H1 (cell line): Measurements from ENCODE around the gene FOXN3. TPM values are rescaled to one million over a fixed set of nuclear protein-coding genes. Genes with fewer than 3 reads are reported as not detected.

Experiments used
- CTCF ChIA-PET: fragments of 300-600 bp; sonication (Branson Sonifier 250); formaldehyde crosslinking; loops from one replicate; lab custom pipeline; 2021; ENCODE audit not compliant: partially characterized antibody; lab: Charles Lee
- POLR2A ChIA-PET: fragments of 300-600 bp; sonication (Branson Sonifier 250); formaldehyde crosslinking; loops from one replicate; lab custom pipeline; 2021; ENCODE audit warnings: inconsistent platforms; ENCODE audit not compliant: partially characterized antibody; lab: Charles Lee
- DNase-seq, 2 experiments: peaks; one replicate each; pipeline versions ENCODE4 v3.0.0 to v3.0.0-alpha.2; 2010 to 2022; ENCODE audit warnings: low spot score in 2 of 2, low read depth in 1 of 2, mixed read lengths in 1 of 2
- FAIRE-seq: peaks from 2 replicates; lab custom pipeline; 2011; peaks lifted over from hg19 to GRCh38; lab: Jason Lieb, UNC
- H2AFZ ChIP-seq: 2 replicates; pipeline ENCODE4 v1.8.1; 2012; ENCODE audit warnings: low read length, inconsistent platforms
- H2AK5ac ChIP-seq: 2 replicates; pipeline ENCODE4 v1.6.1; 2013; ENCODE audit warnings: low read depth, low read length
- H2BK120ac ChIP-seq: replicated peaks from 2 replicates; pipeline ENCODE3; 2013; ENCODE audit warnings: low read depth, low read length, inconsistent platforms
- H2BK12ac ChIP-seq: 2 replicates; pipeline ENCODE4 v1.6.1; 2013; ENCODE audit warnings: low read depth, low read length
- H2BK15ac ChIP-seq: 2 replicates; pipeline ENCODE4 v1.6.1; 2013; ENCODE audit warnings: low read length
- H2BK20ac ChIP-seq: 2 replicates; pipeline ENCODE4 v1.6.1; 2013; ENCODE audit warnings: low read length
- H2BK5ac ChIP-seq: 2 replicates; pipeline ENCODE4 v1.6.1; 2013; ENCODE audit warnings: low read depth, low read length
- H3K14ac ChIP-seq: 2 replicates; pipeline ENCODE4 v1.6.1; 2013; ENCODE audit warnings: inconsistent platforms; ENCODE audit not compliant: insufficient read length
- H3K18ac ChIP-seq: 2 replicates; pipeline ENCODE4 v1.6.1; 2013; ENCODE audit warnings: low read length; ENCODE audit errors: extremely low read depth
- H3K23ac ChIP-seq: 2 replicates; pipeline ENCODE4 v1.6.1; 2013; ENCODE audit warnings: inconsistent platforms; ENCODE audit not compliant: insufficient read length
- H3K23me2 ChIP-seq: 2 replicates; pipeline ENCODE4 v1.6.1; 2013; ENCODE audit warnings: low read depth, low read length
- H3K27ac ChIP-seq: 2 replicates; pipeline ENCODE4 v1.6.1; 2011; ENCODE audit warnings: low read depth, low read length, inconsistent platforms
- H3K27me3 ChIP-seq, 4 experiments: replicated peaks in 1 of 4; 1 replicate in 1 of 4; 2 replicates in 3 of 4; pipeline versions ENCODE4 v1.6.1 to v1.8.1; 2011 to 2013; ENCODE audit warnings: low read length in 3 of 4, mild to moderate bottlenecking in 3 of 4, inconsistent platforms in 2 of 4, mixed read lengths in 2 of 4, moderate library complexity in 1 of 4; ENCODE audit not compliant: control insufficient read depth in 3 of 4, insufficient read depth in 3 of 4; ENCODE audit errors: extremely low read depth in 1 of 4
- H3K36me3 ChIP-seq, 4 experiments: 2 replicates each; pipeline versions ENCODE4 v1.6.1 to v1.8.1; 2011 to 2013; ENCODE audit warnings: mild to moderate bottlenecking in 4 of 4, low read length in 3 of 4, moderate library complexity in 2 of 4, control low read depth in 1 of 4, inconsistent platforms in 1 of 4; ENCODE audit not compliant: insufficient read depth in 4 of 4, control insufficient read depth in 2 of 4
- H3K4ac ChIP-seq: replicated peaks from 2 replicates; pipeline ENCODE3; 2013; ENCODE audit warnings: low read length, low read depth, mixed read lengths, inconsistent platforms; ENCODE audit not compliant: insufficient read length
- H3K4me1 ChIP-seq, 4 experiments: replicated peaks in 1 of 4; 1 replicate in 1 of 4; 2 replicates in 3 of 4; pipeline versions ENCODE4 v1.6.1 to v1.8.1; 2011 to 2013; ENCODE audit warnings: low read length in 3 of 4, inconsistent platforms in 2 of 4, mixed read lengths in 1 of 4; ENCODE audit not compliant: insufficient read depth in 4 of 4, control insufficient read depth in 3 of 4
- H3K4me2 ChIP-seq, 2 experiments: 2 replicates each; pipeline versions ENCODE4 v1.6.1 to v1.8.1; 2011 to 2013; ENCODE audit warnings: low read depth in 2 of 2, low read length in 2 of 2, control low read depth in 1 of 2, inconsistent platforms in 1 of 2, mild to moderate bottlenecking in 1 of 2; ENCODE audit not compliant: insufficient read depth in 1 of 2
- H3K4me3 ChIP-seq, 4 experiments: fragments of 200-600, 300-600 bp in 1 of 4; sonication (generic), shearing (Covaris generic), sonication (Bioruptor Twin) in 1 of 4; 2 replicates each; pipeline versions ENCODE4 v1.5.1 to v1.8.1; 2011 to 2016; ENCODE audit warnings: low read length in 4 of 4, low read depth in 3 of 4, control low read depth in 2 of 4, inconsistent platforms in 2 of 4, mild to moderate bottlenecking in 2 of 4, mixed read lengths in 1 of 4, moderate library complexity in 1 of 4; ENCODE audit not compliant: insufficient read depth in 2 of 4; ENCODE audit errors: extremely low read depth in 1 of 4
- H3K56ac ChIP-seq: replicated peaks from 2 replicates; pipeline ENCODE3; 2013; ENCODE audit warnings: low read depth, mild to moderate bottlenecking, mixed read lengths, low read length, inconsistent platforms; ENCODE audit not compliant: insufficient read length
- H3K79me1 ChIP-seq: 2 replicates; pipeline ENCODE4 v1.6.1; 2013; ENCODE audit warnings: low read depth, low read length, control low read depth
- H3K79me2 ChIP-seq, 2 experiments: 2 replicates each; pipeline versions ENCODE4 v1.6.1 to v1.8.1; 2012 to 2013; ENCODE audit warnings: low read length in 2 of 2, mild to moderate bottlenecking in 2 of 2, inconsistent platforms in 1 of 2; ENCODE audit not compliant: insufficient read depth in 2 of 2, control insufficient read depth in 1 of 2
- H3K9ac ChIP-seq, 4 experiments: replicated peaks in 1 of 4; 1 replicate in 1 of 4; 2 replicates in 3 of 4; pipeline versions ENCODE4 v1.6.1 to v1.8.1; 2011 to 2013; ENCODE audit warnings: low read depth in 3 of 4, low read length in 3 of 4, control low read depth in 2 of 4, mild to moderate bottlenecking in 2 of 4, moderate library complexity in 2 of 4, inconsistent platforms in 1 of 4; ENCODE audit errors: extremely low read depth in 1 of 4
- H3K9me3 ChIP-seq, 2 experiments: 2 replicates each; pipeline versions ENCODE4 v1.6.1 to v1.8.1; 2012 to 2013; ENCODE audit warnings: mild to moderate bottlenecking in 2 of 2, moderate library complexity in 2 of 2, control low read depth in 1 of 2, inconsistent platforms in 1 of 2, low read depth in 1 of 2, low read length in 1 of 2, mixed read lengths in 1 of 2; ENCODE audit not compliant: insufficient read depth in 2 of 2
- H4K20me1 ChIP-seq, 2 experiments: replicated peaks in 1 of 2; 2 replicates each; pipeline versions ENCODE3 to v1.8.1; 2011 to 2013; ENCODE audit warnings: inconsistent platforms in 2 of 2, low read length in 2 of 2, mild to moderate bottlenecking in 1 of 2; ENCODE audit not compliant: insufficient read depth in 2 of 2, control insufficient read depth in 1 of 2
- H4K5ac ChIP-seq: 2 replicates; pipeline ENCODE4 v1.6.1; 2013; ENCODE audit warnings: low read length, low read depth, mixed read lengths, inconsistent platforms; ENCODE audit not compliant: insufficient read length
- H4K8ac ChIP-seq: 2 replicates; pipeline ENCODE4 v1.8.0; 2013; ENCODE audit warnings: mild to moderate bottlenecking, moderate library complexity, low read length, inconsistent platforms; ENCODE audit not compliant: insufficient read depth; ENCODE audit errors: extremely low read depth
- H4K91ac ChIP-seq: replicated peaks from 2 replicates; pipeline ENCODE3; 2013; ENCODE audit warnings: low read length, mixed read lengths, inconsistent platforms; ENCODE audit not compliant: insufficient read length
- CHD2 ChIP-seq: IDR thresholded peaks from 2 replicates; pipeline ENCODE4 v1.6.1; 2012; ENCODE audit warnings: low read length, improper control_type of control experiment
- CTBP2 ChIP-seq: IDR thresholded peaks from 2 replicates; pipeline ENCODE4 v1.7.0; 2011; ENCODE audit warnings: borderline replicate concordance, mild to moderate bottlenecking, moderate library complexity, mixed read lengths, low read length; ENCODE audit not compliant: insufficient read depth, insufficient read length
- HDAC2 ChIP-seq, 2 experiments: fragments of 300-600 bp in 1 of 2; sonication (generic) in 1 of 2; IDR thresholded peaks; 2 replicates each; pipeline ENCODE4 v1.6.1; 2011 to 2012; ENCODE audit warnings: low read depth in 2 of 2, low read length in 2 of 2, mild to moderate bottlenecking in 2 of 2, moderate library complexity in 2 of 2, borderline replicate concordance in 1 of 2, inconsistent platforms in 1 of 2
- HDAC6 ChIP-seq: IDR thresholded peaks from one replicate; pipeline ENCODE4 v1.7.1; 2012; ENCODE audit warnings: low read depth, mild to moderate bottlenecking, inconsistent platforms, low read length, moderate library complexity
- WGBS, 2 experiments: shearing (Covaris generic) in 1 of 2; methylation state at CpG; one replicate each; pipeline versions ENCODE4 v1.1.6 to v1.1.7; 2013 to 2015; ENCODE audit warnings: low lambda C conversion rate in 2 of 2, mixed read lengths in 2 of 2, inconsistent platforms in 1 of 2, low coverage in 1 of 2, missing lambda C conversion rate in 1 of 2; ENCODE audit not compliant: insufficient replicate concordance in 2 of 2, insufficient coverage in 1 of 2, insufficient read length in 1 of 2; ENCODE audit errors: extremely low coverage in 1 of 2, missing lambda C conversion rate in 1 of 2; 5-methylcytosine and 5-hydroxymethylcytosine counted together
- polyA plus RNA-seq, 7 experiments: library from polyadenylated mRNA; depleted of rRNA in 3 of 7; stranded (reverse) in 5 of 7; unstranded in 2 of 7; fragments of >200 nt in 5 of 7; fragments of 200-250 nt in 2 of 7; gene quantifications; 1 replicate in 5 of 7; 2 replicates in 1 of 7; 4 replicates in 1 of 7; pipeline versions ENCODE4 v1.2.1 to v1.2.3, GENCODE V29; 2011 to 2013; ENCODE audit warnings: missing spikeins in 2 of 7, mixed read lengths in 2 of 7
- total RNA-seq: library from RNA; stranded (reverse); fragmentation: NEBNext Ultra II Directional; extraction: Animal tissue kit (Norgen Biotek cat#: 25700); gene quantifications from 2 replicates; pipeline ENCODE4 v1.2.1, GENCODE V29; 2021

Gene FOXN3
- total and polyA plus RNA-seq, 2 of the 8 experiments (the other 6 are each of a cell fraction or from before 2014, with no cell fraction given) = 52.6 to 178 TPM

DNA sequence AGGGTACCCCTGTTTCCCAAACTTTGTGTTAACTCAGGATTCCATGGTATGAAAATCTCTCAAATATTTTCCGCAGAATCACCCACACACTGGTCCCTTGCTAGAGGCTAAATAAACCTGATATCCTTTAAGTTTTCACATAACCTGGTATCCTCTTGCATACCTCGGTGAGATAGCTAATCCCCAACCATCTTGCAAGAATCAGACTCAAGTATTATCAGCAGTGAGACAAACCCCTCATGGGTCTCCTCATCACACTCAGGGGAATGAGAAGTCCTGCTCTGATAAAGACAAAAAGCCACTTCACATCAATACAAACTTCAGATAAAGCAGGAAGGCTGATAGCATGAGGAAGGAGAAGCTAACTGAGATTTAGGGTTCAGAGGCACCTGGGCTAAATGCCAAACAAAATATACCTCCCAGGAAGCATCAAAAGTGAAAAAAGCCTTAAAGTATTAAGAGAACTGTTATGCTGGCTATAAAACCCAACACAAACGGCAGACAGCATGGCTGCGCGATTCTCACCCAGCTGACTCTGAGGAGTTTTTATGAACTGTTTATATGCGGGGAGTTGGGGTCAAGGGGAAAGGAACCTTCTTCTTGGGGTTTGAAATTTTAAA lies 96.5 kb downstream of the FOXN3 start:
- Histone ChIP-seq H3K23me2 (peaks cover 2% of the 10 kb centered on the region; the same call in 1 of the 2 replicates), H3K4me1 (peaks cover 0 to 4% (median 2%) of the 10 kb centered on the region in 4 experiments; a peak in 4 of 7 replicates), H3K18ac (no peak overlapping the region), H3K27me3 (no peaks in the 10 kb centered on the region), H2AK5ac (no peak overlapping the region), H3K14ac (no peak overlapping the region), H4K20me1 (peaks cover 0 to 4% of the 10 kb centered on the region in 2 experiments), H3K9ac (no peak overlapping the region), H2BK15ac (no peak overlapping the region), H3K23ac (no peak overlapping the region), H3K79me2 (peaks cover 5 to 84% of the 10 kb centered on the region in 2 experiments; a peak in 3 of 4 replicates), H3K79me1 (peaks cover 8% of the 10 kb centered on the region), H3K9me3 (peaks cover 18% of the 10 kb centered on the region in 2 experiments; a peak in 3 of 4 replicates), H3K4ac (no peak overlapping the region), H3K56ac (no peak overlapping the region), H2AFZ (no peak overlapping the region), H4K91ac (no peak overlapping the region), H3K36me3 (peaks cover 0 to 44% (median 13%) of the 10 kb centered on the region in 4 experiments), H4K8ac (no peak overlapping the region), H3K4me2 (no peak overlapping the region), H2BK120ac (no peak overlapping the region), H3K4me3 (no peak overlapping the region), H2BK5ac (no peak overlapping the region), H2BK20ac (no peak overlapping the region), H2BK12ac (no peak overlapping the region), H3K27ac (no peak overlapping the region), H4K5ac (no peak overlapping the region)
- DNase-seq (no peak), FAIRE-seq (no peak)
- ChIA-PET CTCF (interaction anchor here (1.6 kb wide), 1 partner anchor 13 kb away, joined by 3 read pairs; no protein-coding TSS in a partner anchor), POLR2A (no interaction called here)
- no peak for TF ChIP-seq CHD2
- no peak for TF ChIP-seq HDAC6
- TF ChIP-seq CTBP2 = no peak
- TF ChIP-seq HDAC2 (IDR thresholded peaks at IDR 0.05; ENCODE audit: borderline replicate concordance in 1 of 2, low read depth in 2 of 2, low read length in 2 of 2) = no peak
- WGBS, 2 experiments = 79% methylated on average over 6 of the region's 6 CpGs; no CpG with 5 or more reads in 1 of the 2 experiments
